ENCODE results near the gene CLSTN2. TPM values are rescaled to one million over a fixed set of nuclear protein-coding genes. Genes with fewer than 3 reads are reported as not detected.

The CLSTN2 gene
- total and polyA plus RNA-seq, 2 of the 8 experiments (the other 6 are each of a cell fraction or from before 2014, with no cell fraction given), result 0.39 to 0.52 TPM

GRCh38 chr3:140428380-140428779 is 493.4 kb downstream of the CLSTN2 start (continued):
- TF ChIP-seq SIN3A (conservative IDR thresholded peaks at IDR 0.05 in 1 of 2, IDR thresholded peaks at IDR 0.05 in 1 of 2; ENCODE audit: low read depth in 1 of 2, low read length in 2 of 2) (no peak), JUN (IDR thresholded peaks at IDR 0.05; ENCODE audit: low read depth, low read length) (no peak)

Data from H1 (cell line).